Adrenal gland (tissue), 12 donors: ENCODE measurements around the gene CASTOR1. TPM values are rescaled to one million over a fixed set of nuclear protein-coding genes. Genes with fewer than 3 reads are reported as not detected.

Source experiments
- DNase-seq, 7 donors: peaks; one replicate each; pipeline ENCODE4 v3.0.0-alpha.2; 2019 to 2020
- H3K27ac ChIP-seq, 5 donors: fragments of 200-600 bp; sonication (generic) in 4 of 5; 1 replicate in 3 of 5; 2 replicates in 2 of 5; pipeline versions ENCODE4 v1.5.1 to v1.8.0; 2016 to 2020; ENCODE audit warnings: mild to moderate bottlenecking in 1 of 5
- H3K27me3 ChIP-seq: fragments of 200-600 bp; 2 replicates; pipeline ENCODE4 v1.8.0; 2021
- H3K36me3 ChIP-seq, 2 donors: fragments of 200-600 bp; replicated peaks in 1 of 2; 1 replicate in 1 of 2; 2 replicates in 1 of 2; pipeline versions ENCODE4 v1.5.1 to v1.8.0; 2018 to 2022
- H3K4me1 ChIP-seq, 2 donors: fragments of 200-600 bp; replicated peaks in 1 of 2; 1 replicate in 1 of 2; 2 replicates in 1 of 2; pipeline versions ENCODE4 v1.5.1 to v1.8.0; 2018 to 2021
- H3K4me3 ChIP-seq, 4 donors: fragments of 200-600 bp; sonication (generic) in 3 of 4; one replicate each; pipeline ENCODE4 v1.5.1; 2016 to 2018
- H3K9me3 ChIP-seq, 3 donors: fragments of 200-600 bp; sonication (generic) in 1 of 3; replicated peaks in 1 of 3; 1 replicate in 2 of 3; 2 replicates in 1 of 3; pipeline versions ENCODE4 v1.5.1 to v1.8.0; 2016 to 2021
- CTCF ChIP-seq, 6 experiments: fragments of 450-650 bp in 4 of 6; fragments of 200-600 bp in 2 of 6; sonication (generic) in 1 of 6; IDR thresholded peaks; 1 replicate in 5 of 6; 2 replicates in 1 of 6; pipeline versions ENCODE4 v1.5.1 to v1.8.0; 2016 to 2021; ENCODE audit warnings: antibody characterized with exemption in 6 of 6, mild to moderate bottlenecking in 2 of 6, moderate library complexity in 1 of 6
- POLR2A ChIP-seq, 2 donors: fragments of 450-650 bp; IDR thresholded peaks; one replicate each; pipeline ENCODE4 v1.6.1; 2017; ENCODE audit warnings: antibody characterized with exemption in 2 of 2, mild to moderate bottlenecking in 2 of 2, moderate library complexity in 1 of 2
- WGBS, 4 donors: extraction: QIAGEN DNeasy Blood & Tissue Kit in 2 of 4; methylation state at CpG; one replicate each; pipeline versions ENCODE4 v1.1.5 to v1.1.7; 2013 to 2017; 5-methylcytosine and 5-hydroxymethylcytosine counted together
- intact Hi-C, 2 donors: fragments of 100-400 bp; cut with DNase I; formaldehyde crosslinking; loops; one replicate each; pipeline versions ENCODE4 v1.14.1 to v1.15.0; 2022 to 2023
- polyA plus RNA-seq, 3 donors: library from polyadenylated mRNA; stranded (reverse); fragments of 200-250 nt in 2 of 3; fragments of 350-450 nt in 1 of 3; fragmentation: Illumina TruSeq in 1 of 3; extraction: RNeasy Lipid Tissue Mini Kit (QIAGEN cat#74804) in 1 of 3; gene quantifications; one replicate each; pipeline ENCODE4 v1.2.3, GENCODE V29; 2013 to 2014
- total RNA-seq, 9 donors: library from RNA; depleted of rRNA in 4 of 9; stranded (reverse); fragments of >200 nt in 4 of 9; fragments of 120-200 nt in 1 of 9; fragmentation: NEBNext Ultra II Directional in 1 of 9; extraction: Animal tissue kit (Norgen Biotek cat#: 25700) in 1 of 9; gene quantifications; one replicate each; pipeline versions ENCODE4 v1.1.0 to v1.2.4, GENCODE V29; 2013 to 2023
- donor health status: healthy with polysubstance abuse.
- donor health status: Bipolar disorder and iron deficiency.
- donor health status: DM: yes; HTN: yes; CAD: no.
- donor health status: DM: no; HTN: no; CAD: no.
- donor health status: DM: no; HTN: no; CAD: no.
- donor health status: DM: yes; HTN: yes; CAD: no.

CASTOR1 gene
- total and polyA plus RNA-seq, 12 donors, result 2.4 to 20.1 (median 15.0) TPM

- no peaks in the 10 kb centered on the region for H3K27me3 ChIP-seq
- no peaks in the 10 kb centered on the region for H3K9me3 ChIP-seq
- H3K4me1 ChIP-seq, result peaks cover 7 to 12% of the 10 kb centered on the region in 2 donors
- no peak overlapping the region for H3K4me3 ChIP-seq
- H3K27ac ChIP-seq, result peak overlapping the region in 1 of 5 donors; percentile 52
- no peak for DNase-seq
- H3K36me3 ChIP-seq, result peaks cover 0 to 14% of the 10 kb centered on the region in 2 donors
- 52 to 86% (median 64%) methylated on average over 2 to 7 of the region's 7 CpGs for WGBS, 4 donors
- TF ChIP-seq CTCF (IDR thresholded peaks at IDR 0.05), result no peak
- TF ChIP-seq POLR2A (IDR thresholded peaks at IDR 0.05), result no peak
- intact Hi-C loops, result no loop called here
Observed at GRCh38 chr22:30282616-30283046, 6.7 kb downstream of the CASTOR1 start.

GRCh38 chr22:30280505-30280904 is 8.8 kb downstream of the CASTOR1 start:
- H3K9me3 ChIP-seq, result no peaks in the 10 kb centered on the region
- no peaks in the 10 kb centered on the region for H3K27me3 ChIP-seq
- no peak overlapping the region for H3K4me3 ChIP-seq
- H3K27ac ChIP-seq, result no peak overlapping the region
- peaks cover 7 to 21% of the 10 kb centered on the region in 2 donors for H3K4me1 ChIP-seq
- peaks cover 0 to 8% of the 10 kb centered on the region in 2 donors for H3K36me3 ChIP-seq
- no peak for DNase-seq
- 69 to 82% (median 73%) methylated on average over 8 of the region's 8 CpGs for WGBS, 4 donors
- intact Hi-C loops, result no loop called here
- TF ChIP-seq CTCF (IDR thresholded peaks at IDR 0.05), result no peak

- Histone ChIP-seq H3K4me3 (no peak overlapping the region), H3K36me3 (peaks cover 0 to 2% of the 10 kb centered on the region in 2 donors), H3K4me1 (peaks cover 7 to 21% of the 10 kb centered on the region in 2 donors), H3K27me3 (no peaks in the 10 kb centered on the region), H3K9me3 (no peaks in the 10 kb centered on the region), H3K27ac (peak overlapping the region in 1 of 5 donors; percentile 43)
- intact Hi-C loops, result no loop called here
- TF ChIP-seq POLR2A (IDR thresholded peaks at IDR 0.05) (no peak), CTCF (IDR thresholded peaks at IDR 0.05) (no peak)
- DNase-seq, result no peak
- 81 to 89% (median 85%) methylated on average over 5 of the region's 5 CpGs for WGBS, 4 donors
Observed at GRCh38 chr22:30279932-30280331, 9.4 kb downstream of the CASTOR1 start.

- TF ChIP-seq POLR2A (IDR thresholded peaks at IDR 0.05), result no peak
- no peak for TF ChIP-seq CTCF (IDR thresholded peaks at IDR 0.05)
- 55 to 70% (median 59%) methylated on average over 4 to 16 of the region's 16 CpGs for WGBS, 4 donors
- H3K27ac ChIP-seq, result peak overlapping the region in 1 of 5 donors; percentile 65
- peak in 6 of 7 donors; percentile 49 to 68 (median 63) for DNase-seq
- H3K27me3 ChIP-seq, result no peaks in the 10 kb centered on the region
- H3K9me3 ChIP-seq, result no peaks in the 10 kb centered on the region
- H3K36me3 ChIP-seq, result no peaks in the 10 kb centered on the region
- H3K4me1 ChIP-seq, result peaks cover 7 to 21% of the 10 kb centered on the region in 2 donors
- intact Hi-C loops, result no loop called here
- H3K4me3 ChIP-seq, result no peak overlapping the region
Observed at GRCh38 chr22:30279046-30279788, 10.1 kb downstream of the CASTOR1 start.
